Caco-2 (cell line): ENCODE measurements around the gene BPIFB6. TPM values are rescaled to one million over a fixed set of nuclear protein-coding genes. Genes with fewer than 3 reads are reported as not detected.

Experiments
- BruUV-seq: library from RNA; stranded (reverse); fragments of 400-500 nt; replicated peaks from 2 replicates; lab custom pipeline; 2021; lab: Mats Ljungman, UMichigan
- CTCF ChIA-PET: fragments of 300-600 bp; sonication (Branson Sonifier 250); formaldehyde crosslinking; loops from one replicate; lab custom pipeline; 2022; ENCODE audit warnings: antibody characterized with exemption; lab: Charles Lee
- POLR2A ChIA-PET: fragments of 300-600 bp; sonication (Branson Sonifier 250); formaldehyde crosslinking; loops from one replicate; lab custom pipeline; 2022; ENCODE audit warnings: antibody characterized with exemption; lab: Charles Lee
- DNase-seq, 2 experiments: peaks; one replicate each; pipeline versions ENCODE4 v3.0.0 to v3.0.0-alpha.2; 2020 to 2022
- H3K27me3 ChIP-seq: replicated peaks from 2 replicates; pipeline ENCODE4 v1.6.0; 2011; ENCODE audit warnings: low read length; ENCODE audit not compliant: control insufficient read depth, insufficient read depth
- H3K36me3 ChIP-seq: 2 replicates; pipeline ENCODE4 v1.5.1; 2011; ENCODE audit warnings: low read length; ENCODE audit not compliant: control insufficient read depth, insufficient read depth
- H3K4me1 ChIP-seq: fragments of 250-450 bp; sonication (Bioruptor Pico); 2 replicates; pipeline ENCODE4 v1.5.1; 2020; ENCODE audit warnings: mild to moderate bottlenecking
- H3K4me3 ChIP-seq: 2 replicates; pipeline ENCODE4 v1.5.1; 2011; ENCODE audit warnings: low read depth, mild to moderate bottlenecking, control low read depth, low read length
- H3K9me3 ChIP-seq: fragments of 250-450 bp; sonication (Bioruptor Pico); 2 replicates; pipeline ENCODE4 v1.5.1; 2020; ENCODE audit warnings: mild to moderate bottlenecking, moderate library complexity
- H3K27ac Mint-ChIP-seq: one replicate; pipeline ENCODE4 v1.8.0; 2022; ENCODE audit warnings: mixed read lengths; ENCODE audit not compliant: unreplicated experiment
- H3K27me3 Mint-ChIP-seq: one replicate; pipeline ENCODE4 v1.8.0; 2022; ENCODE audit warnings: mixed read lengths; ENCODE audit not compliant: insufficient read depth, unreplicated experiment
- H3K36me3 Mint-ChIP-seq: one replicate; pipeline ENCODE4 v1.8.0; 2022; ENCODE audit warnings: mild to moderate bottlenecking, mixed read lengths; ENCODE audit not compliant: insufficient read depth, unreplicated experiment
- H3K4me1 Mint-ChIP-seq: one replicate; pipeline ENCODE4 v1.8.0; 2022; ENCODE audit warnings: low read depth, mixed read lengths; ENCODE audit not compliant: unreplicated experiment
- H3K4me3 Mint-ChIP-seq: one replicate; pipeline ENCODE4 v1.8.0; 2022; ENCODE audit warnings: mild to moderate bottlenecking, moderate library complexity, mixed read lengths; ENCODE audit not compliant: unreplicated experiment
- H3K9me3 Mint-ChIP-seq: one replicate; pipeline ENCODE4 v1.8.0; 2022; ENCODE audit warnings: mixed read lengths; ENCODE audit not compliant: unreplicated experiment
- CTCF ChIP-seq, 2 experiments: fragments of 200-600 bp in 1 of 2; IDR thresholded peaks; 1 replicate in 1 of 2; 2 replicates in 1 of 2; pipeline versions ENCODE4 v1.5.1 to v1.8.0; 2011 to 2022; ENCODE audit warnings: antibody characterized with exemption in 1 of 2, control low read depth in 1 of 2, inconsistent platforms in 1 of 2, low read depth in 1 of 2, low read length in 1 of 2, mild to moderate bottlenecking in 1 of 2, moderate library complexity in 1 of 2; ENCODE audit not compliant: insufficient read depth in 1 of 2, severe bottlenecking in 1 of 2, unreplicated experiment in 1 of 2
- intact Hi-C: fragments of 100-400 bp; cut with micrococcal nuclease; formaldehyde crosslinking; loops from one replicate; pipeline ENCODE4 v1.10.0; 2022; ENCODE audit not compliant: unreplicated experiment
- total RNA-seq: library from RNA; stranded (reverse); gene quantifications from 2 replicates; pipeline ENCODE4 v1.2.3, GENCODE V29; 2022

The BPIFB6 gene
- total RNA-seq, 1 experiment from 2014 or later: not detected

DNA sequence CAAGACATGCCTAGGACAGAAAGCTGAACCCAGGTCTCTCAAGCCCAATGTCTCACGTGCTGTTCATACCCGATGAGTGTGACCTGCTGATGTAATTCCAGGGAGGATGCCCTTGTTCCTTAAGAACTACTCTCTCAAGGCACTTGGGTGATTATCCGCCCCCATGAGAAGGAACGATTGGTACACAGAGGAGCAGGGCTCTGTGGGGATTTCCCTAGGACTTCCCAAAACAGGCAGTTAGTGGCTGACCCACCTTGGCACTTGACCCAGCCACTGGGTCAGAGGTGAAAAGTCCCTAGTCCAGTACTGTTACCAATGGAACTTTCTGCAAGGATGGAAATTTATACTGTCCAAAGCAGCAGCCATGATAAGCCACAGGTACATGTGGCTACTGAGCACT is 9.2 kb upstream of the BPIFB6 start:
- Histone ChIP-seq H3K9me3 (no peaks in the 10 kb centered on the region), H3K36me3 (no peaks in the 10 kb centered on the region), H3K4me1 (no peaks in the 10 kb centered on the region), H3K4me3 (no peak overlapping the region), H3K27me3 (peaks cover 2% of the 10 kb centered on the region)
- ChIA-PET CTCF (no interaction called here), POLR2A (no interaction called here)
- no TSS peak for BruUV-seq
- H3K4me1 Mint-ChIP-seq: no peaks in the 10 kb centered on the region
- no peak overlapping the region for H3K27ac Mint-ChIP-seq
- H3K4me3 Mint-ChIP-seq: no peak overlapping the region
- no peak for DNase-seq
- H3K9me3 Mint-ChIP-seq: no peaks in the 10 kb centered on the region
- peaks cover 13% of the 10 kb centered on the region for H3K27me3 Mint-ChIP-seq
- no peaks in the 10 kb centered on the region for H3K36me3 Mint-ChIP-seq
- TF ChIP-seq CTCF (IDR thresholded peaks at IDR 0.05; ENCODE audit: insufficient read depth in 1 of 2, low read depth in 1 of 2, low read length in 1 of 2, severe bottlenecking in 1 of 2, unreplicated experiment in 1 of 2): no peak
- intact Hi-C loops: no loop called here

DNA sequence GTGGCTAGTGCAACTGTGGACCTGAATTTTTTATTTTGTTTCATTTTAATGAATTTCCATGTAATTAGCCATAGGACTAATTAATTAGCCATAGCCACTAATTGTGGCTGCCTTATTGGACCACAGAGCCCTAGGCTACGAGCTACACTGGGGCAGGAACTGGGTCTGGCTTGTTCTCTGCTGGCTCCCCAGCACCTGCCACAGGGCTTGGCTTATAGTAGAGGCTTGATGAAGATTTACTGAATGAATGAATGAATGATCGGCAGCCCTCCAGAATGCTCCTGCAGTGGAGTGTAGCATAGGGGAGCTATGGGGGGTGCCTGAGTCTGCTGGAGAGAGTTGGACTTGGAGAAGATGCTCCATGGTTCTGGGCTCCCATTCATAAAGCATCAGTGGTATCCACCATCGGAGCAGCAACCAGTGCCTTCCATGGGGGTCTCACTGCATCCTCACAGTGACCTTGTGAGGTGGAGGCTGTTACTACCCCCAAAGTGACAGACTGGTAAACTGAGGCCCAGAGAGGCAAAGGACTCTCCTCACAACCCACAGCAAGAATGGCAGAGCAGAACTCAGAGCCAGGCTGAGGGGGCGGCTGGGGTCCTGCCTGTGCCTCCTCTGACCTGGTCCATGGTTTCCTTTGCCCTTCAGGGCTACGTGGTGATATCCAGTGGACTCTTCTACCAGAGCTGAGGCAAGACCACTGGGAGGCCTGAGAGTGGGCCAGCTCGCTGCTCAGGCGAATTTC is 8.6 kb upstream of the BPIFB6 start:
- Mint-ChIP-seq H3K4me3 (no peak overlapping the region), H3K9me3 (no peaks in the 10 kb centered on the region), H3K4me1 (no peaks in the 10 kb centered on the region), H3K36me3 (no peaks in the 10 kb centered on the region), H3K27ac (no peak overlapping the region), H3K27me3 (peaks cover 10% of the 10 kb centered on the region)
- no TSS peak for BruUV-seq
- H3K9me3 ChIP-seq: no peaks in the 10 kb centered on the region
- H3K27me3 ChIP-seq: no peaks in the 10 kb centered on the region; the same call in none of the 2 replicates
- intact Hi-C loops: no loop called here
- H3K4me3 ChIP-seq: no peak overlapping the region
- TF ChIP-seq CTCF (IDR thresholded peaks at IDR 0.05; ENCODE audit: insufficient read depth in 1 of 2, low read depth in 1 of 2, low read length in 1 of 2, severe bottlenecking in 1 of 2, unreplicated experiment in 1 of 2): no peak
- DNase-seq: no peak
- H3K36me3 ChIP-seq: no peaks in the 10 kb centered on the region
- H3K4me1 ChIP-seq: no peaks in the 10 kb centered on the region
- CTCF ChIA-PET: no interaction called here
- POLR2A ChIA-PET: no interaction called here

DNA sequence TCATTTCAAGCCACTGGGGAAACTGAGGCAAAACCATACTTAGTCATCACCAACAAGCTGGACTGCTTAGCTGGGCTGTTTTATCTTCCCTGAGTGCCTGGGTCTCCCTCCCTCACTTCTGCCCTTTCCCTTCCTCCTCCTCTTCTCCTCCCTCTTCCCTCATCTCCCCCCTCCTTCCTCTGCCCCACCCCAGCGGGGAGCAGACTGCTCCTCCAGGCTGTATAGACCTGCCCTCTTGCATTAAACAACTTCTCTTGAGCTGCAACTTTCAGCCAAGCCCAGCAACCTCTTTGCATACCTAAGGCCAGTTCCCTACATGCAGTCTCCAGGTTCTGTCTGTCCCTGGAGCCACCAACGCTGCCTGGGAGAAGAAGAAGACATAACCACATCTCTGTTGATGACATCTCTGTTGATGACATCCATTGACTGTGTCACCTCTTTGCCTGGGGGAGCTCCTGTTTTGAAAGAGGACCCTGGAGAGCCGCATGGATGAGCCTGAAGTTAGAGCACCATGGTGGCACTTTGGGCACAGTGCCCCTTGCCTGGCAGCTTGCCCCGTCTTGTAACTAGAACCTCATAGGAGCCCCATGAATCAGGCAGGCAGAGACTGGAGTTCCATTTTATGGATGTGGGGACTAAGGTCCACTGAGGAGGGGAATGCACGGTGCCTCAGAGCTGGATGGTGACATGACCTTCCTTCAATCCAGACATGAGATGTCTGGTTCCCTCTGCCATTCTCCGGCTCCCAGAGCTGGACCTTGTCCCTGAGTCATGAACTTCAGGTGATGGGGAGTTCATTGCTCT is 7.8 kb upstream of the BPIFB6 start:
- H3K36me3 Mint-ChIP-seq: no peaks in the 10 kb centered on the region
- Histone ChIP-seq H3K4me1 (no peaks in the 10 kb centered on the region), H3K27me3 (no peaks in the 10 kb centered on the region), H3K4me3 (no peak overlapping the region), H3K9me3 (no peaks in the 10 kb centered on the region), H3K36me3 (no peaks in the 10 kb centered on the region)
- no peak for TF ChIP-seq CTCF (IDR thresholded peaks at IDR 0.05; ENCODE audit: insufficient read depth in 1 of 2, low read depth in 1 of 2, low read length in 1 of 2, severe bottlenecking in 1 of 2, unreplicated experiment in 1 of 2)
- BruUV-seq: no TSS peak
- H3K27ac Mint-ChIP-seq: no peak overlapping the region
- H3K4me3 Mint-ChIP-seq: no peak overlapping the region
- no peaks in the 10 kb centered on the region for H3K9me3 Mint-ChIP-seq
- POLR2A ChIA-PET: no interaction called here
- DNase-seq: no peak
- intact Hi-C loops: no loop called here
- CTCF ChIA-PET: no interaction called here
- H3K4me1 Mint-ChIP-seq: no peaks in the 10 kb centered on the region
- peaks cover 10% of the 10 kb centered on the region for H3K27me3 Mint-ChIP-seq
